HepG2 (cell line): ENCODE data around the gene C9orf43. TPM values are rescaled to one million over a fixed set of nuclear protein-coding genes. Genes with fewer than 3 reads are reported as not detected.

Experiments
- ATAC-seq: fragments of 200-7000 bp; cut with Tn5 transposase; 3 replicates; pipeline ENCODE4 v1.9.1; 2020; ENCODE audit warnings: mild to moderate bottlenecking, moderate library complexity
- BruUV-seq: library from RNA; stranded (reverse); fragments of 400-500 nt; replicated peaks from 2 replicates; lab custom pipeline; 2021; lab: Mats Ljungman, UMichigan
- CTCF ChIA-PET: fragments of 300-600 bp; formaldehyde crosslinking; extraction: SDS; loops from one replicate; lab custom pipeline; 2021; ENCODE audit warnings: low total read pairs, inconsistent platforms, low intra/inter-chr PET ratio; lab: Yijun Ruan, JAX
- POLR2A ChIA-PET: fragments of 350-600 bp; sonication (Branson Sonifier 250); formaldehyde crosslinking; loops from one replicate; lab custom pipeline; 2020; ENCODE audit warnings: antibody characterized with exemption, inconsistent platforms; lab: Yijun Ruan, JAX
- DNase-seq: peaks from one replicate; pipeline ENCODE4 v3.0.0-alpha.2; 2015; ENCODE audit warnings: low spot score
- FAIRE-seq: peaks from 3 replicates; lab custom pipeline; 2011; peaks lifted over from hg19 to GRCh38; lab: Jason Lieb, UNC
- H2AFZ ChIP-seq: one replicate; pipeline ENCODE4 v1.6.1; 2011; ENCODE audit warnings: low read length, inconsistent platforms
- H3K27ac ChIP-seq: fragments of 300-600 bp; 3 replicates; pipeline ENCODE4 v1.8.0; 2011; ENCODE audit warnings: mixed run types, mild to moderate bottlenecking, mixed read lengths, low read length, inconsistent platforms; ENCODE audit not compliant: insufficient read depth; ENCODE audit errors: extremely low read length
- H3K27me3 ChIP-seq, 2 experiments: fragments of 200-600 bp in 1 of 2; 2 replicates in 1 of 2; 3 replicates in 1 of 2; pipeline versions ENCODE4 v1.6.0 to v1.8.0; 2011; ENCODE audit warnings: low read length in 2 of 2, mild to moderate bottlenecking in 2 of 2, moderate library complexity in 2 of 2, inconsistent platforms in 1 of 2; ENCODE audit not compliant: insufficient read depth in 2 of 2, control insufficient read depth in 1 of 2
- H3K36me3 ChIP-seq, 2 experiments: fragments of 200-600 bp in 1 of 2; replicated peaks in 1 of 2; 2 replicates in 1 of 2; 3 replicates in 1 of 2; pipeline versions ENCODE4 v1.5.1 to v1.8.0; 2011; ENCODE audit warnings: low read length in 2 of 2, inconsistent platforms in 1 of 2; ENCODE audit not compliant: insufficient read depth in 2 of 2, control insufficient read depth in 1 of 2
- H3K4me1 ChIP-seq: 2 replicates; pipeline ENCODE4 v1.5.1; 2012; ENCODE audit warnings: low read length, inconsistent platforms; ENCODE audit not compliant: insufficient read depth
- H3K4me2 ChIP-seq: 2 replicates; pipeline ENCODE4 v1.6.0; 2011; ENCODE audit warnings: low read depth, low read length, inconsistent platforms
- H3K4me3 ChIP-seq, 3 experiments: fragments of 200-600 bp in 1 of 3; sonication (generic), shearing (Covaris generic) in 1 of 3; replicated peaks in 1 of 3; 2 replicates each; pipeline ENCODE4 v1.5.1; 2011 to 2016; ENCODE audit warnings: low read length in 3 of 3, inconsistent platforms in 2 of 3, low read depth in 2 of 3, mild to moderate bottlenecking in 2 of 3, control low read depth in 1 of 3, mixed read lengths in 1 of 3; ENCODE audit not compliant: insufficient read depth in 1 of 3
- H3K79me2 ChIP-seq: one replicate; pipeline ENCODE4 v1.6.1; 2011; ENCODE audit warnings: low read length, inconsistent platforms; ENCODE audit not compliant: insufficient read depth
- H3K9ac ChIP-seq: 2 replicates; pipeline ENCODE4 v1.6.0; 2011; ENCODE audit warnings: mild to moderate bottlenecking, low read depth, low read length, inconsistent platforms; ENCODE audit not compliant: insufficient read depth
- H3K9me3 ChIP-seq: 2 replicates; pipeline ENCODE4 v1.5.1; 2012; ENCODE audit warnings: mild to moderate bottlenecking, low read length
- H4K20me1 ChIP-seq: 2 replicates; pipeline ENCODE4 v1.6.0; 2011; ENCODE audit warnings: inconsistent platforms, mild to moderate bottlenecking, low read length, moderate library complexity; ENCODE audit not compliant: insufficient read depth
- BRCA1 ChIP-seq: sonication (generic); formaldehyde crosslinking; IDR thresholded peaks from 2 replicates; pipeline ENCODE4 v1.4.0; 2020; ENCODE audit warnings: missing genetic modification reagents
- ELF3 ChIP-seq: IDR thresholded peaks from 2 replicates; pipeline ENCODE4 v1.6.1; 2016; ENCODE audit warnings: missing genetic modification reagents, missing compliant biosample characterization
- HBP1 ChIP-seq: IDR thresholded peaks from 2 replicates; pipeline ENCODE4 v1.6.1; 2016; ENCODE audit warnings: low read depth, control low read depth
- KDM1A ChIP-seq: IDR thresholded peaks from 2 replicates; pipeline ENCODE4 v1.6.1; 2016; ENCODE audit warnings: missing compliant biosample characterization
- KMT2A ChIP-seq: sonication (generic); formaldehyde crosslinking; IDR thresholded peaks from 2 replicates; pipeline ENCODE4 v1.4.0; 2020; ENCODE audit warnings: missing genetic modification reagents
- MIXL1 ChIP-seq: IDR thresholded peaks from 2 replicates; pipeline ENCODE4 v1.6.1; 2016
- NFRKB ChIP-seq: fragments of 450-650 bp; IDR thresholded peaks from 2 replicates; pipeline ENCODE4 v1.6.1; 2017
- POLR2A ChIP-seq, 2 experiments: IDR thresholded peaks; 2 replicates each; pipeline ENCODE4 v1.6.1; 2011; ENCODE audit warnings: low read depth in 2 of 2, low read length in 2 of 2, mild to moderate bottlenecking in 1 of 2, moderate library complexity in 1 of 2; ENCODE audit not compliant: insufficient read depth in 1 of 2
- POLR2AphosphoS5 ChIP-seq: IDR thresholded peaks from 2 replicates; pipeline ENCODE4 v1.6.1; 2012; ENCODE audit warnings: low read depth, low read length
- SSRP1 ChIP-seq: IDR thresholded peaks from 2 replicates; pipeline ENCODE4 v1.6.1; 2016; ENCODE audit warnings: control low read depth
- ZBTB34 ChIP-seq: sonication (generic); formaldehyde crosslinking; IDR thresholded peaks from 2 replicates; pipeline ENCODE4 v1.8.0; 2022; ENCODE audit warnings: mild to moderate bottlenecking, missing genetic modification reagents
- ZNF549 ChIP-seq: sonication (generic); formaldehyde crosslinking; IDR thresholded peaks from 2 replicates; pipeline ENCODE4 v1.5.0; 2020; ENCODE audit warnings: missing genetic modification reagents
- ZNF644 ChIP-seq: IDR thresholded peaks from 2 replicates; pipeline ENCODE4 v1.6.1; 2016; ENCODE audit warnings: low read depth
- ZSCAN5A ChIP-seq: sonication (generic); formaldehyde crosslinking; IDR thresholded peaks from 2 replicates; pipeline ENCODE4 v1.8.0; 2022; ENCODE audit warnings: mild to moderate bottlenecking, missing genetic modification reagents, borderline replicate concordance
- WGBS: methylation state at CpG from one replicate; pipeline ENCODE4 v1.1.6; 2017; ENCODE audit warnings: low lambda C conversion rate; 5-methylcytosine and 5-hydroxymethylcytosine counted together
- in situ Hi-C: cut with HindIII; loops from 2 replicates; pipeline ENCODE4 v1.10.0; 2017; ENCODE audit warnings: low pct_unique_long_range_greater_than_20kb; ENCODE audit not compliant: extremely low pct_ligation_motif_present
- intact Hi-C: fragments of 100-400 bp; cut with micrococcal nuclease; formaldehyde crosslinking; loops from one replicate; pipeline ENCODE4 v1.10.0; 2022; ENCODE audit not compliant: unreplicated experiment
- polyA plus RNA-seq, 8 experiments: library from polyadenylated mRNA; depleted of rRNA in 3 of 8; stranded (reverse) in 7 of 8; unstranded in 1 of 8; fragments of >200 nt; fragmentation: Illumina TruSeq in 4 of 8; extraction: Trizol in 4 of 8; gene quantifications; 2 replicates each; pipeline versions ENCODE4 v1.2.1 to v1.2.3, GENCODE V29; 2011 to 2016; ENCODE audit warnings: low read depth in 4 of 8, missing spikeins in 1 of 8, mixed read lengths in 1 of 8; ENCODE audit not compliant: insufficient read depth in 1 of 8
- total RNA-seq, 5 experiments: library from RNA; depleted of rRNA; stranded (reverse); fragments of >200 nt; fragmentation: Illumina TruSeq; extraction: Trizol; gene quantifications; 2 replicates each; pipeline ENCODE4 v1.2.3, GENCODE V29; 2016; ENCODE audit warnings: low read depth in 1 of 5
- TF ChIP-seq, protein P1 (sequence below): sonication (generic); formaldehyde crosslinking; IDR thresholded peaks from 2 replicates; pipeline ENCODE4 v1.4.0; 2020; ENCODE audit warnings: missing genetic modification reagents

The C9orf43 gene
- total and polyA plus RNA-seq, 2 of the 13 experiments (the other 11 are each of a cell fraction or from before 2014, with no cell fraction given), result 0.24 to 0.31 TPM

DNA sequence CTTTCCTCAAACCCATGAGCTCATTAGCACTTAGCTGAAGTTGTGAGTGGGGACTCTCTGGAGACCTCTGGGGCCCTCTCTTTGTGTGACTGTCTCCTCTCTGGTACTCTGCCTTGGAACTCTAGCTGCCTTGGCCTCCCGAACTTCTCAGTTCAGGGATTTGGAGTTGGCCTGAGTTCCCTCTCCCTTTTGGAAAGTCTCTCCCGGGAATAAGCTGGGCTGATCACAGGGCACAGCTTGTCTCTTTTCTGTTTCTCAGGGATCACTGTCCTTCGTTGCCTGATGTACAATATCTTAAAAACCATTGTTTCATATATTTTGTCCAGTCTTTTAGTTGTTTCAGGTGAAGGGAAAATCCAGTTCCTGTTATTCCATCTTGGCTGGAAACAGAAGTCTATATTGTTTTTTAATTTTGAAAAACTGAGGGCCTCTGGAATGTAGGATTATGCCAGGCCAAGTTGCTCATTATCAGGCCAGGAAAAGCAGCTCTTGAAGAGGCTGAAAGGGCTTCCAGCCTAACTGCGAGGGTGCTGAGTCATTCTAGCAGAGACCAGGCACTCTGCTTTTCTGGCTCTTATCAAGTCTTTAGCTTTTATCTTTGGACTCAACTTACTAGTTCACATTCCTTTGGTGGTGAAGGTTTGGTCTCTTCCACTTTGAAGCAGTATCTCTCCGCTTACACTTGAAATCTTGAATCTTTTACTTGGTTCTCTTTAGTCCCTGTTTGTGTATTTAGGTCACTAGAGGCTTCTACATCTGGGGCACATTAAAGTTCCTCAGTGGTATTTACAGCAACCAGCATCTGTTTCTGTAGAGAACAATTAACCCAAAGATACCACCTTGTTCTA, 44.6 kb downstream of the C9orf43 start:
- FAIRE-seq, result peak; percentile 63
- H3K27ac ChIP-seq, result peak overlapping the region; percentile 85
- WGBS, result 18% methylated on average over 5 of the region's 5 CpGs
- BruUV-seq, result TSS peak; percentile 86
- peak overlapping the region; percentile 66 for H2AFZ ChIP-seq
- H3K27me3 ChIP-seq, result no peaks in the 10 kb centered on the region
- CTCF ChIA-PET, result no interaction called here
- DNase-seq, result peak; percentile 83
- peak; percentile 95 for ATAC-seq
- intact Hi-C loops (loop anchor here (5.0 kb wide), 1 partner anchor 197 kb away; no protein-coding TSS in a partner anchor), in situ Hi-C loops (no loop called here)
- no peaks in the 10 kb centered on the region for H3K36me3 ChIP-seq
- no peaks in the 10 kb centered on the region for H3K9me3 ChIP-seq
- H3K4me2 ChIP-seq, result peak overlapping the region; percentile 54
- H3K4me3 ChIP-seq, result peak overlapping the region in 1 of 3 experiments; percentile 37; a peak in 1 of 6 replicates
- H3K4me1 ChIP-seq, result peaks cover 49% of the 10 kb centered on the region
- POLR2A ChIA-PET, result interaction anchor here (0.7 to 2.5 kb wide), 9 partner anchors 8 to 203 kb away, joined by 3 to 11 read pairs (median 5); partner anchors contain the start of genes C9orf43, POLE3 and RGS3
- peak overlapping the region; percentile 42 for H3K9ac ChIP-seq
- H3K79me2 ChIP-seq, result no peaks in the 10 kb centered on the region
- no peaks in the 10 kb centered on the region for H4K20me1 ChIP-seq
- TF ChIP-seq ZSCAN5A (CRISPR knock-in tag), result 0 out of 2 replicates have a peak, but pooled peaks have one; percentile 44
- no peak for TF ChIP-seq SSRP1 (CRISPR knock-in tag)
- no peak for TF ChIP-seq BRCA1 (CRISPR knock-in tag)
- no peak for TF ChIP-seq ZNF549 (CRISPR knock-in tag)
- no peak for TF ChIP-seq NFRKB
- TF ChIP-seq HBP1, result no peak
- TF ChIP-seq ELF3 (CRISPR knock-in tag), result no peak
- TF ChIP-seq ZBTB34 (CRISPR knock-in tag), result 0 out of 2 replicates have a peak, but pooled peaks have one; percentile 34
- TF ChIP-seq MIXL1 (CRISPR knock-in tag), result 0 out of 2 replicates have a peak, but pooled peaks have one; percentile 34
- TF ChIP-seq KMT2A (CRISPR knock-in tag), result no peak
- TF ChIP-seq POLR2A (IDR thresholded peaks at IDR 0.05; ENCODE audit: insufficient read depth in 1 of 2, low read depth in 2 of 2, low read length in 2 of 2), result 0 out of 4 replicates have a peak, but pooled peaks of 1 of the 2 experiments have one; percentile 29
- TF ChIP-seq POLR2AphosphoS5, result no peak
- TF ChIP-seq ZNF644 (CRISPR knock-in tag), result 0 out of 2 replicates have a peak, but pooled peaks have one; percentile 9
- TF ChIP-seq KDM1A (CRISPR knock-in tag), result no peak
- TF ChIP-seq, protein P1, sequence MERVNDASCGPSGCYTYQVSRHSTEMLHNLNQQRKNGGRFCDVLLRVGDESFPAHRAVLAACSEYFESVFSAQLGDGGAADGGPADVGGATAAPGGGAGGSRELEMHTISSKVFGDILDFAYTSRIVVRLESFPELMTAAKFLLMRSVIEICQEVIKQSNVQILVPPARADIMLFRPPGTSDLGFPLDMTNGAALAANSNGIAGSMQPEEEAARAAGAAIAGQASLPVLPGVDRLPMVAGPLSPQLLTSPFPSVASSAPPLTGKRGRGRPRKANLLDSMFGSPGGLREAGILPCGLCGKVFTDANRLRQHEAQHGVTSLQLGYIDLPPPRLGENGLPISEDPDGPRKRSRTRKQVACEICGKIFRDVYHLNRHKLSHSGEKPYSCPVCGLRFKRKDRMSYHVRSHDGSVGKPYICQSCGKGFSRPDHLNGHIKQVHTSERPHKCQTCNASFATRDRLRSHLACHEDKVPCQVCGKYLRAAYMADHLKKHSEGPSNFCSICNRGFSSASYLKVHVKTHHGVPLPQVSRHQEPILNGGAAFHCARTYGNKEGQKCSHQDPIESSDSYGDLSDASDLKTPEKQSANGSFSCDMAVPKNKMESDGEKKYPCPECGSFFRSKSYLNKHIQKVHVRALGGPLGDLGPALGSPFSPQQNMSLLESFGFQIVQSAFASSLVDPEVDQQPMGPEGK (CRISPR knock-in tag), result peak; percentile 29; the same call in 1 of the 2 replicates
